ENCODE results near the gene LSM14A. TPM values are rescaled to one million over a fixed set of nuclear protein-coding genes. Genes with fewer than 3 reads are reported as not detected.

The LSM14A gene
- 10 to 100 TPM; 43.7 to 60.9 TPM for total RNA-seq

GRCh38 chr19:34171877-34172660, at the start of gene LSM14A:
Gene LSM14A (plus strand): TSS chr19:34172504. CDS start chr19:34172643, 139 bp downstream.

DNA sequence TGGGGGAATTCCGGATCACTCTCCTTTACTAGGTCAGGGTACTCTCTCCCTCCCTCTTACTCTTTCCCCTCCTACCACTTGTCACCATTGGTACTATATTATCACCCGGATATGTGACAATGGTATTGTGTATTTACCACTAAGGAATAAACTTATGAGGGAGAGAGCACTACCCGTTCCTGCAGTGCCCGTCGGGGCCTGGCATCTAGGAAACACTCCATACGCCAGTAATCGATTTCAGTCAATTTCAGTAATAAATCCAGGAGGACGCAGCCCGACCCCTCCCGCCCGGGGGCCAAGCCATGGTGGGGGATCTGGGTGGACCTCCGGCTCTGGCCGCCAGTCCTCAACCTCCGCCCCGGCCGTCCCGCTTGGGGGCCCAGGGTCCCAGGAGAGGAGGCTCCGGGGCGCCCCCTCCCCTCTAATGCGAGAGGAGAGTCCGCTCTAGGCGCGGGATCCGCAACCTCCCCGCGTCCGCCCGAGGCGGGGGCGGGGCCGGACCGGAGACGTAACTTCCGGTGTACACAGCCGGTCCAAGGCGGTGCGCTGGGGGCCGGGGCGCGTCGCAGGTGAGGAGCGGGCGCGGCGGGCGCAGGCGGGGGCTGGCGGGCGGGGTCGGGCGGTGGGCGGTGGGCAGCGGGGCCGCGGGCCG, 81.9 kb downstream of the LSM14A start, which contains the start of gene GARRE1:
Gene GARRE1 (plus strand): TSS at position 509 of the 652 bp plus-strand sequence. CDS start 45,920 bp downstream, outside the sequence.

Other genes with a start within 250 kb of the LSM14A start
- 10 to 100 TPM in 1 of 2 donors, 1 to 10 TPM in 1; 8.0 to 14.1 TPM for gene GARRE1, start 82.0 kb downstream of the LSM14A start, total RNA-seq
- gene GPI, start 192.7 kb downstream of the LSM14A start, total RNA-seq: 100 to 1,000 TPM; 186 to 245 TPM
- 10 to 100 TPM; 10.7 to 20.3 TPM for gene PDCD2L, start 231.9 kb downstream of the LSM14A start, total RNA-seq

Measured in melanocyte of skin (primary cell).